GM12801 (cell line): ENCODE data around the gene IRF6.

ENCODE experiments used
- TF ChIP-seq, protein P1 (sequence below): IDR thresholded peaks from one replicate; pipeline ENCODE4 v1.5.1; 2011; ENCODE audit warnings: control low read depth; ENCODE audit not compliant: insufficient read length; ENCODE audit errors: extremely low read depth

IRF6 gene

DNA sequence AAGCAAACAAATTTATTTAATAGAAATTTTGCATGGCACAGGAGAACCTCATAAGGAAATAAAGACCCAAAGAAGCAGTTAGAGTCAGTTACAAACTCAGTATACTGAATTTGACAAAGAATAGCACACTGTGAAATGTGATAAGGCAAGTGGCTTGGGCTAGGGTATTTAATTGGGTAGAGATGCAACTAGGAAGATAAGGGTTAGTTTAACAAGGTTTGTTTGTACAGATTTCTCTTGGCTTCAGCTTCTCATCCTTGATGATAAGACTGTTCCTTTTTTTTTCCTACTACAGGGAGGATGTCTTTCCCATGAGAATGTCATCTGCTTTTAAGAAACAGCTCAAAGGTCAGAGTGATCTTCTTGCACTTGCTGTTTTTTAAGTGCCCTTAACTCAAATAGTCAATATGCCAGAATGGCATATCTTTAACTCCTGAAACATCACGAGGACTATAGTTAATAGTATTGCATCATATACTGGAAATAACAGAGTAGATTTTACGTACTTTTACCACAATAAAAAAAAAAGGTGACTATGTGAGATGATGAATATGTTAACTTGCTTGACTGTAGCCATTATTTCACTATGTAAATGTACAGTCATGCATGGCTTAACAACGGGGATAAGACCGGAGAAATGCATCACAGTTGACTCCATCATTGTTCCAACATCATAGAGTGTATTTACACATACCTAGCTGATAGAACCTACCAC is 59.3 kb downstream of the IRF6 start:
- TF ChIP-seq, protein P1, sequence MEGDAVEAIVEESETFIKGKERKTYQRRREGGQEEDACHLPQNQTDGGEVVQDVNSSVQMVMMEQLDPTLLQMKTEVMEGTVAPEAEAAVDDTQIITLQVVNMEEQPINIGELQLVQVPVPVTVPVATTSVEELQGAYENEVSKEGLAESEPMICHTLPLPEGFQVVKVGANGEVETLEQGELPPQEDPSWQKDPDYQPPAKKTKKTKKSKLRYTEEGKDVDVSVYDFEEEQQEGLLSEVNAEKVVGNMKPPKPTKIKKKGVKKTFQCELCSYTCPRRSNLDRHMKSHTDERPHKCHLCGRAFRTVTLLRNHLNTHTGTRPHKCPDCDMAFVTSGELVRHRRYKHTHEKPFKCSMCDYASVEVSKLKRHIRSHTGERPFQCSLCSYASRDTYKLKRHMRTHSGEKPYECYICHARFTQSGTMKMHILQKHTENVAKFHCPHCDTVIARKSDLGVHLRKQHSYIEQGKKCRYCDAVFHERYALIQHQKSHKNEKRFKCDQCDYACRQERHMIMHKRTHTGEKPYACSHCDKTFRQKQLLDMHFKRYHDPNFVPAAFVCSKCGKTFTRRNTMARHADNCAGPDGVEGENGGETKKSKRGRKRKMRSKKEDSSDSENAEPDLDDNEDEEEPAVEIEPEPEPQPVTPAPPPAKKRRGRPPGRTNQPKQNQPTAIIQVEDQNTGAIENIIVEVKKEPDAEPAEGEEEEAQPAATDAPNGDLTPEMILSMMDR: no peak

DNA sequence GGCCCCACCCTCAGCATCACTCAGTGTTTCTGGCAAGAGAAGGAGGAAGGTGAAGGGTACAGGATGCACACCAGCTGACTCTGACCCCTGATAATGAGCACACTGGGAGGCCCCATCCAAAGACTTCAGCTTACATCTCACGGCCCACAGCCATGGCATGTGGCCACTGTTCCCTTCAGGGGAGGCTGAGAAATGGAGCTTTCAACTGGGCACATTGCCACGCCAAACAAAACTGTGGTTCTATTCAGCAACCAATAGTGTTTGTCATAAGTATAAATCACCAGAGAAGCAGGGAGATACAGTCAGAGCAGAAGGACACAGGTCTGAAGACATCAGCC is 62.8 kb downstream of the IRF6 start:
- TF ChIP-seq, protein P1: no peak

DNA sequence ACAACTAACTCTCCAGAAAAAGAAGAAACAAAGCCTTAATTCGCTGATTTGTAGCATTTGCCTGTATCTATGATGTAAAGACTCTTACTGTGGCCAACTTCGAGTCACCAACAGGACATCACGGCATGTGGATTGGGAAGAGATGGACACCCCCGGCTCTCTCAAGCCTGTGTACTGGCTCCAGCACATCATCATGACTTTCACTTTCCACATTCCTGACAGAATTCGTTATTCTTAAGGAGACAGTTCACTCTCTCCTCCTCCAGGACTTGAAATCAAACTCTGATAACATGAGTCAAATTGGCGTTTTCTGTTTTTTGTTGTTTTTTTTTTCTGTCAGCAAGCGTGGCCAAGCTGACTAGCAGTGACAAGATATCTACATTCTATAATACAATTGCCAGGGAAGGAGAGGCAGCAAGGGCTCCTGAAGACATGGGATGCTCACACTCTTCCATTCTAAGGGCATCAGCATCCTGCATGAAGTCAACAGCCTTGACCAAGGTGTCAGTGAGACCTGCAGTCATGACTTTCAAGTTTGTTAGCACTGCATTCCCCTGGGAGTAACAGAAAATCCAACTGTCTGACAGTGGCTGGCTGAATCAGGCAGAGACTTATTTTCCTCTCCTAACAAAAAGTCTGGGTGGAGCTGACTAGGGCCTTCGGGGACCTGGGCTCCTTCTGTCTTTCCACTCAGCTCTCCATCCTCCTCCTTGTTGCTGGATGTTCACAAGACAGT is 63.4 kb downstream of the IRF6 start:
- TF ChIP-seq, protein P1: no peak

DNA sequence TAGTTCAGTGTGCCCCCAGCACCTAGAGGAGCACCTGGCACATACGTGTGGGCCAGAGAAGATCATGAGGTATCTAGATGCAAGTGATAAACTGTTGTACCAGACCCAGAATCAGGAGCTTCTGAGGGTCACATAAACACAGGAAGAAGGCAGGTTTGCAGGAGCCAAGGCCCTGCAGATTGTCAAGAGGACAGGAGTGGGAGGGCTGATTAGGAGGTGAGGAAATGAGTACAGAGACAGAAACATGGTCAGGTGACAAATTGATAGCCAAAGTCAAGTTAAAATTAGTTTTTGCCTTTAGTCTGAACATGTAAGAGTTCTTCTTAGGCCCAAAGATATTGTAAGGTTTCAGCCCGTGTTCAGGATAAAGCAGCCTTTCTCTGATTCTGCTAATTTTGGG is 64.1 kb downstream of the IRF6 start:
- TF ChIP-seq, protein P1: no peak

DNA sequence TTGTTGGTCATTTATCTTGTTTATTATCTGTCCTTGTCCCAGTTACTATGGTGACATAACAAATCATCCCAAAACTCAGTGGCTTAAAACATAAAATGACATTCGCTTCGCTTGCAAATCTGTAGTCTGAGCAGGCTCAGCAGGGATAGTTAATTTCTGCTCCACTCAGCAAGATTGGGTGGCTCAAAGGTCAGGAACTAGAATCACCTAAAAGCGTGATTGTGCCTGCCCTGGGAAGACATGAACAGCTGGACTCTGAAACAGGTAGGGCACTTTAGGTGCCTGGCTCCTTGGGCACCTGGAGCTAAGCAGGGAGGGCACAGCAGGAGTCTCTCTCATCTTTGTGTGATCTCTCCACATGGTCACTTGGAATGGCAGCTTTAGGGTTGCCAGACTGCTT is 64.7 kb downstream of the IRF6 start:
- TF ChIP-seq, protein P1: no peak

DNA sequence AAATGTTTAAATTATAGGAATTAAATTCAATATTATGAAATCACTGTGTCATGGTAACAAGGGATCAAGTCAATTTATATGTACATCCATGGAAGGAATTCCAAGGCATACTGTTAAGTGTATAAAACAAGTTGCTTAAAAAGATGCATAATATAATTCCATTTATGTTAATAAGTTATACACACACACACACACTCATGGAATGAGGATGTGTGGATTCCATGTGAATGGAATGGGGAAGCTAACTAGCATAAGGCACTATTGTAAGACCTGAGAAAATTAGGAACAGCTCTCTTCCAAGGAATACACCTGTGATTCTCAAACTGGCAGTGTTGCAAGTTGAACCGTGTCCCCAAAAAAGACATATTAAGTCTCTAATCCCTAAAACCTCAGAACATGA is 67.7 kb downstream of the IRF6 start:
- TF ChIP-seq, protein P1: no peak

DNA sequence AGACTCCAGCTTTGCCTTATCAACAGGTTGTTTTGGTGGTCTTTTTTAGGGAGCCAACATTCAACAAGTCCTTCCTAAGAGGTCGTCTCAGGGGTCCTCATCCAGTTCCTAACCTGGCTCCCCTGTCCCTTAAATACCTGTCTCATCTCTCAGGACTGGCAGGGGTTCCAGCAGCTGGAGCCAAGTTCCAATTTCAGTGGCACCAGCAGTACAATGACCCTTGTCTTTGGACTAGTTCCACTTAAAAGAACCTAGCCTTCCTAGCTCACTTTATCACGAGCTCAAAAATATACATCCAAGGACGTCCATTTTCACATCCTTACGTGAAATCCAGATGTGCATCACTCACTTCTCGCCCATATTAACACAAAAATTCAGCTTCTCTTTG is 68.8 kb downstream of the IRF6 start:
- TF ChIP-seq, protein P1: no peak
